Lower leg skin (tissue), 4 donors: Measurements from ENCODE around the gene BRINP1. TPM values are rescaled to one million over a fixed set of nuclear protein-coding genes. Genes with fewer than 3 reads are reported as not detected.

Source experiments
- DNase-seq, 2 donors: peaks; one replicate each; pipeline ENCODE4 v3.0.0-alpha.2; 2019; ENCODE audit warnings: low spot score in 2 of 2
- H3K4me3 ChIP-seq: fragments of 200-600 bp; sonication (generic); 2 replicates; pipeline ENCODE4 v1.5.1; 2017; ENCODE audit warnings: mild to moderate bottlenecking, low read depth; ENCODE audit not compliant: poor library complexity, severe bottlenecking
- CTCF ChIP-seq, 3 donors: fragments of 450-650 bp; IDR thresholded peaks; one replicate each; pipeline ENCODE4 v1.5.1; 2016; ENCODE audit warnings: antibody characterized with exemption in 3 of 3, mild to moderate bottlenecking in 3 of 3, moderate library complexity in 2 of 3
- POLR2A ChIP-seq, 2 donors: fragments of 450-650 bp; IDR thresholded peaks; one replicate each; pipeline ENCODE4 v1.6.1; 2016 to 2017; ENCODE audit warnings: antibody characterized with exemption in 2 of 2, mild to moderate bottlenecking in 1 of 2, moderate library complexity in 1 of 2
- WGBS, 2 donors: methylation state at CpG; one replicate each; pipeline ENCODE4 v1.1.5; 2018; 5-methylcytosine and 5-hydroxymethylcytosine counted together
- intact Hi-C: fragments of 100-400 bp; cut with DNase I; formaldehyde crosslinking; loops from one replicate; pipeline ENCODE4 v1.15.0; 2023; ENCODE audit warnings: low total_unique reads
- total RNA-seq, 4 donors: library from RNA; depleted of rRNA; stranded (reverse); fragments of >200 nt; gene quantifications; one replicate each; pipeline ENCODE4 v1.1.0, GENCODE V29; 2016

The BRINP1 gene
- total RNA-seq, 4 donors from 2014 or later = 0.10 to 0.16 TPM; not detected in 2

- no peak overlapping the region for H3K4me3 ChIP-seq
- 44 to 51% methylated on average over 2 of the region's 2 CpGs for WGBS, 2 donors
- TF ChIP-seq CTCF (IDR thresholded peaks at IDR 0.05) (no peak), POLR2A (IDR thresholded peaks at IDR 0.05) (no peak)
- no peak for DNase-seq
- intact Hi-C loops = no loop called here
Observed at GRCh38 chr9:119400606-119401005, 31.4 kb upstream of the BRINP1 start.

- no peak overlapping the region for H3K4me3 ChIP-seq
- intact Hi-C loops = no loop called here
- WGBS, 2 donors = 70 to 72% methylated on average over 2 of the region's 2 CpGs
- no peak for DNase-seq
- TF ChIP-seq POLR2A (IDR thresholded peaks at IDR 0.05) = no peak
- no peak for TF ChIP-seq CTCF (IDR thresholded peaks at IDR 0.05)
Observed at GRCh38 chr9:119398350-119398749, 29.1 kb upstream of the BRINP1 start.

- no peak overlapping the region for H3K4me3 ChIP-seq
- TF ChIP-seq CTCF (IDR thresholded peaks at IDR 0.05) = no peak
- TF ChIP-seq POLR2A (IDR thresholded peaks at IDR 0.05) = no peak
- intact Hi-C loops = no loop called here
- DNase-seq = no peak
Observed at GRCh38 chr9:119391878-119392277, 22.6 kb upstream of the BRINP1 start.

- H3K4me3 ChIP-seq = no peak overlapping the region
- TF ChIP-seq CTCF (IDR thresholded peaks at IDR 0.05) (no peak), POLR2A (IDR thresholded peaks at IDR 0.05) (no peak)
- intact Hi-C loops = no loop called here
- no peak for DNase-seq
- WGBS, 2 donors = 34 to 36% methylated on average over 3 of the region's 3 CpGs
Observed at GRCh38 chr9:119375892-119376291, 6.7 kb upstream of the BRINP1 start.

- no peak for DNase-seq
- intact Hi-C loops = no loop called here
- TF ChIP-seq POLR2A (IDR thresholded peaks at IDR 0.05) (no peak), CTCF (IDR thresholded peaks at IDR 0.05) (no peak)
- H3K4me3 ChIP-seq = no peak overlapping the region
- WGBS, 2 donors = 95 to 98% methylated on average over 2 of the region's 2 CpGs
Observed at GRCh38 chr9:119372951-119373350, 3.7 kb upstream of the BRINP1 start.

GRCh38 chr9:119370816-119371215 is 1.6 kb upstream of the BRINP1 start:
- intact Hi-C loops = no loop called here
- DNase-seq = no peak
- WGBS, 2 donors = 3 to 9% methylated on average over 8 of the region's 8 CpGs
- TF ChIP-seq CTCF (IDR thresholded peaks at IDR 0.05) (no peak), POLR2A (IDR thresholded peaks at IDR 0.05) (no peak)
- H3K4me3 ChIP-seq = no peak overlapping the region
